Measurements from ENCODE around the gene AOPEP. TPM values are rescaled to one million over a fixed set of nuclear protein-coding genes. Genes with fewer than 3 reads are reported as not detected.

The AOPEP gene
- total and polyA plus RNA-seq, 4 donors = 29.0 to 121 (median 60.0) TPM

- ATAC-seq (ENCODE audit: insufficient read depth, low FRiP score) (no peak), DNase-seq (peak; percentile 73 to 95 (median 91))
- H3K4me3 ChIP-seq = no peak overlapping the region
These were observed 156.6 kb downstream of the AOPEP start for GRCh38 chr9:94882966-94883641.

GRCh38 chr9:94885854-94886447 lies 159.5 kb downstream of the AOPEP start:
- H3K9ac ChIP-seq (ENCODE audit: insufficient read depth in 1 of 2, low read length in 2 of 2) = no peak overlapping the region
- H3K27me3 ChIP-seq (ENCODE audit: control insufficient read depth in 3 of 3, insufficient read depth in 3 of 3, low read length in 2 of 3) = no peaks in the 10 kb centered on the region
- ATAC-seq (ENCODE audit: insufficient read depth, low FRiP score) (no peak), DNase-seq (no peak)
- peaks cover 0 to 2% (median 0%) of the 10 kb centered on the region in 4 donors for H3K36me3 ChIP-seq (ENCODE audit: control insufficient read depth in 4 of 4, insufficient read depth in 4 of 4, low read length in 4 of 4)
- no peak overlapping the region for H3K4me3 ChIP-seq
- no peak for TF ChIP-seq CTCF (IDR thresholded peaks at IDR 0.05; ENCODE audit: control extremely low read depth, extremely low read depth)
- peaks cover 0 to 3% (median 0%) of the 10 kb centered on the region in 4 donors for H3K9me3 ChIP-seq (ENCODE audit: control insufficient read depth in 4 of 4, insufficient read depth in 3 of 4, low read length in 3 of 4)
- H3K27ac ChIP-seq (ENCODE audit: low read depth in 1 of 2, low read length in 1 of 2) = peak overlapping the region in 1 of 2 donors; percentile 60
- H3K4me1 ChIP-seq (ENCODE audit: control insufficient read depth in 5 of 5, insufficient read depth in 5 of 5, low read length in 5 of 5) = peaks cover 4 to 47% (median 23%) of the 10 kb centered on the region in 5 donors
- 90 to 92% methylated on average over 4 of the region's 4 CpGs for WGBS, 2 donors

More at GRCh38 chr9:94882966-94883641, 156.6 kb downstream of the AOPEP start:
- peak overlapping the region in 1 of 2 donors; percentile 49 for H3K27ac ChIP-seq (ENCODE audit: low read depth in 1 of 2, low read length in 1 of 2)
- no peaks in the 10 kb centered on the region for H3K9me3 ChIP-seq (ENCODE audit: control insufficient read depth in 4 of 4, insufficient read depth in 3 of 4, low read length in 3 of 4)
- H3K36me3 ChIP-seq (ENCODE audit: control insufficient read depth in 4 of 4, insufficient read depth in 4 of 4, low read length in 4 of 4) = no peaks in the 10 kb centered on the region
- TF ChIP-seq CTCF (IDR thresholded peaks at IDR 0.05; ENCODE audit: control extremely low read depth, extremely low read depth) = no peak
- WGBS, 2 donors = 49 to 60% methylated on average over 4 of the region's 4 CpGs
- peak overlapping the region in 1 of 2 donors; percentile 4 for H3K9ac ChIP-seq (ENCODE audit: insufficient read depth in 1 of 2, low read length in 2 of 2)
- peaks cover 4 to 57% (median 23%) of the 10 kb centered on the region in 5 donors for H3K4me1 ChIP-seq (ENCODE audit: control insufficient read depth in 5 of 5, insufficient read depth in 5 of 5, low read length in 5 of 5)
- no peaks in the 10 kb centered on the region for H3K27me3 ChIP-seq (ENCODE audit: control insufficient read depth in 3 of 3, insufficient read depth in 3 of 3, low read length in 2 of 3)

- DNase-seq (no peak), ATAC-seq (ENCODE audit: insufficient read depth, low FRiP score) (no peak)
- TF ChIP-seq CTCF (IDR thresholded peaks at IDR 0.05; ENCODE audit: control extremely low read depth, extremely low read depth) = no peak
- 69 to 91% methylated on average over 2 of the region's 2 CpGs for WGBS, 2 donors
- H3K36me3 ChIP-seq (ENCODE audit: control insufficient read depth in 4 of 4, insufficient read depth in 4 of 4, low read length in 4 of 4) = peaks cover 0 to 2% (median 0%) of the 10 kb centered on the region in 4 donors
- no peaks in the 10 kb centered on the region for H3K27me3 ChIP-seq (ENCODE audit: control insufficient read depth in 3 of 3, insufficient read depth in 3 of 3, low read length in 2 of 3)
- no peak overlapping the region for H3K4me3 ChIP-seq
- H3K9me3 ChIP-seq (ENCODE audit: control insufficient read depth in 4 of 4, insufficient read depth in 3 of 4, low read length in 3 of 4) = peaks cover 0 to 5% (median 2%) of the 10 kb centered on the region in 4 donors
- no peak overlapping the region for H3K9ac ChIP-seq (ENCODE audit: insufficient read depth in 1 of 2, low read length in 2 of 2)
- H3K4me1 ChIP-seq (ENCODE audit: control insufficient read depth in 5 of 5, insufficient read depth in 5 of 5, low read length in 5 of 5) = peaks cover 4 to 33% (median 23%) of the 10 kb centered on the region in 5 donors
- no peak overlapping the region for H3K27ac ChIP-seq (ENCODE audit: low read depth in 1 of 2, low read length in 1 of 2)
These were observed 161.2 kb downstream of the AOPEP start for GRCh38 chr9:94887721-94888120.
